Activated B cell treated with CpG ODN at 0.5 μM for 24 hours (primary cell): ENCODE data around the gene HADHA. TPM values are rescaled to one million over a fixed set of nuclear protein-coding genes. Genes with fewer than 3 reads are reported as not detected.
"Not testable (repeated sequence)": the region's sequence is repeated elsewhere in the genome, so short reads cannot be mapped to it uniquely, and the experiment has no call there.

Experiments
- ATAC-seq: fragments of 200-7000 bp; cut with Tn5 transposase; one replicate; pipeline ENCODE4 v1.10.0; 2021; ENCODE audit warnings: low read depth, mild to moderate bottlenecking, moderate library complexity
- CTCF ChIA-PET: fragments of 350-600 bp; sonication (Branson Sonifier 250); formaldehyde crosslinking; loops from one replicate; lab custom pipeline; 2021; ENCODE audit warnings: antibody characterized with exemption; lab: Charles Lee
- POLR2A ChIA-PET: fragments of 350-600 bp; sonication (Branson Sonifier 250); formaldehyde crosslinking; loops from one replicate; lab custom pipeline; 2021; ENCODE audit warnings: antibody characterized with exemption; lab: Charles Lee
- DNase-seq: peaks from one replicate; pipeline ENCODE4 v3.0.0; 2022
- H3K27ac Mint-ChIP-seq: one replicate; pipeline ENCODE4 v1.8.0; 2020; ENCODE audit warnings: mixed read lengths
- H3K27me3 Mint-ChIP-seq: one replicate; pipeline ENCODE4 v1.8.0; 2021; ENCODE audit warnings: mixed read lengths
- H3K36me3 Mint-ChIP-seq: one replicate; pipeline ENCODE4 v1.8.0; 2021; ENCODE audit warnings: low read depth, mixed read lengths
- H3K4me1 Mint-ChIP-seq: one replicate; pipeline ENCODE4 v1.8.0; 2021; ENCODE audit warnings: mixed read lengths
- H3K4me3 Mint-ChIP-seq: one replicate; pipeline ENCODE4 v1.8.0; 2020; ENCODE audit warnings: mild to moderate bottlenecking, mixed read lengths
- H3K9me3 Mint-ChIP-seq: one replicate; pipeline ENCODE4 v1.8.0; 2020; ENCODE audit warnings: mixed read lengths
- intact Hi-C: fragments of 100-400 bp; cut with micrococcal nuclease; formaldehyde crosslinking; loops from one replicate; pipeline ENCODE4 v1.15.1; 2024
- total RNA-seq: library from RNA; stranded (reverse); gene quantifications from 2 replicates; pipeline ENCODE4 v1.2.3, GENCODE V29; 2022
- TF ChIP-seq, protein P1 (sequence below): fragments of 200-600 bp; IDR thresholded peaks from one replicate; pipeline ENCODE4 v1.8.0; 2022; ENCODE audit warnings: antibody characterized with exemption, mild to moderate bottlenecking

The HADHA gene
- total RNA-seq, 1 donor from 2014 or later = 127 TPM

DNA sequence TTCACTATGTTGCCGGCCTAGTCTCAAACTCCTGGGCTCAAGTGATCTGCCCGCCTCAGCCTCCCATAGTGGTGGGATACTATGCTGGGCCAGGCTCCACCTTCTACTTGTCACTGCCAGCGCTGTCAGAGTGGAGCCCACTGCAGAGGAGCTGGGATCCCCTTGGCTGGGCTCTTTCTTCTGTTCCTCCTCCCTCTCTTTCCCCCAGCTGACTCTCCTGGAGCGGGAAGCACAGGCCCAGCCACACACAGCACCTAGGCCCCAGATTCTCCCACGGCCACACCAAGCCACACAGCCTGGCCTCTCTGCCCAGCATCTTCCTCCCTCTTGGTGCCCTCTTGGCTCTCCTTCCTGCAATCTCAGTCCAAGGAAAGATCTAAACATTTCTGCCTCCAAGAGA, 75.2 kb downstream of the HADHA start:
- Mint-ChIP-seq H3K27ac (no peak overlapping the region), H3K27me3 (peaks cover 29% of the 10 kb centered on the region), H3K4me3 (no peak overlapping the region), H3K9me3 (no peaks in the 10 kb centered on the region), H3K36me3 (no peaks in the 10 kb centered on the region), H3K4me1 (peaks cover 13% of the 10 kb centered on the region)
- ChIA-PET CTCF (no interaction called here), POLR2A (no interaction called here)
- TF ChIP-seq, protein P1, sequence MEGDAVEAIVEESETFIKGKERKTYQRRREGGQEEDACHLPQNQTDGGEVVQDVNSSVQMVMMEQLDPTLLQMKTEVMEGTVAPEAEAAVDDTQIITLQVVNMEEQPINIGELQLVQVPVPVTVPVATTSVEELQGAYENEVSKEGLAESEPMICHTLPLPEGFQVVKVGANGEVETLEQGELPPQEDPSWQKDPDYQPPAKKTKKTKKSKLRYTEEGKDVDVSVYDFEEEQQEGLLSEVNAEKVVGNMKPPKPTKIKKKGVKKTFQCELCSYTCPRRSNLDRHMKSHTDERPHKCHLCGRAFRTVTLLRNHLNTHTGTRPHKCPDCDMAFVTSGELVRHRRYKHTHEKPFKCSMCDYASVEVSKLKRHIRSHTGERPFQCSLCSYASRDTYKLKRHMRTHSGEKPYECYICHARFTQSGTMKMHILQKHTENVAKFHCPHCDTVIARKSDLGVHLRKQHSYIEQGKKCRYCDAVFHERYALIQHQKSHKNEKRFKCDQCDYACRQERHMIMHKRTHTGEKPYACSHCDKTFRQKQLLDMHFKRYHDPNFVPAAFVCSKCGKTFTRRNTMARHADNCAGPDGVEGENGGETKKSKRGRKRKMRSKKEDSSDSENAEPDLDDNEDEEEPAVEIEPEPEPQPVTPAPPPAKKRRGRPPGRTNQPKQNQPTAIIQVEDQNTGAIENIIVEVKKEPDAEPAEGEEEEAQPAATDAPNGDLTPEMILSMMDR = no peak
- DNase-seq (no peak), ATAC-seq (no peak)
- intact Hi-C loops = no loop called here

DNA sequence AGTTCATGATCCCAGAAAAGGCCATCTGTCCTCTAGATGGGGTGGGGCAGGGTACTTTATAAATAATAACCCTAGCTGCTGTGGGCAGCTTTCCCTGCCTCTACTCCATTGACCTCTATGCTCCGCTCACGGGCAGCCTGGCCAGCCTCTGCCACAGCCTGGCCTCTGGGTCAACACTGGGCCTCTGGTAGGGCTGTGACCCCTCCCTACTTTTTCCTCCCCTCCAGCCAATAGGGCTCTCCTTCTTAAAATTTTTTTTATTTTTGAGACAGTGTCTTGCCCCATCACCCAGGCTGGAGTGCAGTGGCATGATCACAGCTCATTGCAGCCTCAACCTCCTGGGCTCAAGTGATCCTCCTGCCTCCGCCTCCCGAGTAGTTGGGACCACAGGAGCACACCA, 75.6 kb downstream of the HADHA start:
- intact Hi-C loops = no loop called here
- DNase-seq = no peak
- Mint-ChIP-seq H3K36me3 (no peaks in the 10 kb centered on the region), H3K27ac (no peak overlapping the region), H3K9me3 (no peaks in the 10 kb centered on the region), H3K4me1 (peaks cover 12% of the 10 kb centered on the region), H3K4me3 (no peak overlapping the region), H3K27me3 (peaks cover 28% of the 10 kb centered on the region)
- CTCF ChIA-PET = no interaction called here
- POLR2A ChIA-PET = no interaction called here
- TF ChIP-seq, protein P1 = no peak
- ATAC-seq = no peak

DNA sequence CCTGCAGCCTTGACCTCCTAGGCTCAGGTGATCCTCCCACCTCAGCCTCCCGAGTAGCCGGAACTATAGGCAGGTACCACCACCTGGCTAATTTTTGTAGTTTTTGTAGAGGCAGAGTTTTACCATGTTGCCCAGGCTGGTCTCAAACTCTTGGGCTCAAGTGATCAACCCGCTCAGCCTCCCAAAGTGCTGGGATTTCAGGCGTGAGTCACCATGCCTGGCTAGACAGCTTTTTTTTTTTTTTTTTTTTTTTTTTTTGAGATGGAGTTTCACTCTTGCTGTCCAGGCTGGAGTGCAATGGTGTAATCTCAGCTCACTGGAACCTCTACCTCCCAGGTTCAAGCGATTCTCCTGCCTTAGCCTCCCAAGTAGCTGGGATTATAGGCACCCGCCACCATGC, 77.9 kb downstream of the HADHA start:
- POLR2A ChIA-PET = interaction anchor here (0.7 kb wide), 2 partner anchors 33 to 172 kb away, joined by 11 to 15 read pairs; no protein-coding TSS in a partner anchor
- H3K36me3 Mint-ChIP-seq, CTCF ChIA-PET, intact Hi-C loops, H3K27ac Mint-ChIP-seq, H3K4me1 Mint-ChIP-seq, H3K4me3 Mint-ChIP-seq, DNase-seq, H3K9me3 Mint-ChIP-seq, ATAC-seq: not testable (repeated sequence)
- H3K27me3 Mint-ChIP-seq = peaks cover 20% of the 10 kb centered on the region

DNA sequence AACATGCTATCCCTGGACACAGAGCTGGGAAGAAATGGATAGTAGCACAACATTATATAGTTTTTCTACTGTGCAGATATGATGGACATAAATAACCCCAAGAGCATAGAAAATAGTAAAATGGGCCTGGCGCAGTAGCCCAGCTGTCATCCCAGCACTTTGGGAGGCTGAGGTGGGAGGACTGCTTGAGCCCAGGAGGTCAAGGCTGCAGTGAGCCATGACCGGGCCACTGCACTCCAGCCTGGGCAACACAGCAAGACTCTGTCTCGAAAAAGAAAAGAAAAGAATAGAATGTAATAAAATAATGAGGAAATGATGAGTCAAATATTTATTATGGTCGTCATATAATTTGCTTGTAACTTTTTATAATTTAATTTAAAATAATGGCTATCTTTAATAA, 79.0 kb downstream of the HADHA start:
- TF ChIP-seq, protein P1 = no peak
- intact Hi-C loops = no loop called here
- ChIA-PET CTCF (no interaction called here), POLR2A (no interaction called here)
- Mint-ChIP-seq H3K27ac (no peak overlapping the region), H3K4me1 (no peaks in the 10 kb centered on the region), H3K9me3 (no peaks in the 10 kb centered on the region), H3K27me3 (peaks cover 11% of the 10 kb centered on the region), H3K36me3 (no peaks in the 10 kb centered on the region), H3K4me3 (no peak overlapping the region)
- ATAC-seq = no peak
- DNase-seq = no peak

DNA sequence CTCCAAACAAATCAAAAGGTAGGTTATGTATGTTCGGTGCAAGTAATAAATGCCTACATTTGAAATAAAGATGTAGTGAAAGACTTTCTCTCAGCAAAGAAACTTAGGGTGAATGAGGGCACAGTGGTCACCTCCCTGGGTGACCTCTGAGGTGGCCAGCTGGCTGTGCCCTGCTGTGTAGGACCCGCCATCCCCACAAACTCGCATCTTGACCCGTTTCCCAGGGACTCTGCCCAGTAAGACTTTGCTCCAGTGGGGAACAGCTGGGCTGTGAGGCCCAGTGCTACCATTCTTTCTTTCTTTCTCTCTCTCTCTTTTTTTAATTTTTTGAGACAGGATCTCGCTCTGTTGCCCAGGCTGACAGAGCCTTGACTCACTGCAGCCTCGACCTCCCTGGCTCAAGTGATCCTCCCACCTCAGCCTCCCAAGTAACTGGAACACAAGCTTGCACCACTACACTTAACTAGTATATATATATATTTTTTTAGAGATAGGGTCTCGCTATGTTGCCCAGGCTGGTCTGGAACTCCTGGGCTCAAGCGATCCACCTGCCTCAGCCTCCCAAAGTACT, 79.7 kb downstream of the HADHA start:
- DNase-seq (no peak), ATAC-seq (no peak)
- H3K27ac Mint-ChIP-seq = no peak overlapping the region
- CTCF ChIA-PET = no interaction called here
- no peaks in the 10 kb centered on the region for H3K9me3 Mint-ChIP-seq
- H3K4me3 Mint-ChIP-seq = no peak overlapping the region
- H3K27me3 Mint-ChIP-seq = peaks cover 6% of the 10 kb centered on the region
- no peaks in the 10 kb centered on the region for H3K36me3 Mint-ChIP-seq
- intact Hi-C loops = no loop called here
- no peaks in the 10 kb centered on the region for H3K4me1 Mint-ChIP-seq
- POLR2A ChIA-PET = no interaction called here
- TF ChIP-seq, protein P1 = no peak

DNA sequence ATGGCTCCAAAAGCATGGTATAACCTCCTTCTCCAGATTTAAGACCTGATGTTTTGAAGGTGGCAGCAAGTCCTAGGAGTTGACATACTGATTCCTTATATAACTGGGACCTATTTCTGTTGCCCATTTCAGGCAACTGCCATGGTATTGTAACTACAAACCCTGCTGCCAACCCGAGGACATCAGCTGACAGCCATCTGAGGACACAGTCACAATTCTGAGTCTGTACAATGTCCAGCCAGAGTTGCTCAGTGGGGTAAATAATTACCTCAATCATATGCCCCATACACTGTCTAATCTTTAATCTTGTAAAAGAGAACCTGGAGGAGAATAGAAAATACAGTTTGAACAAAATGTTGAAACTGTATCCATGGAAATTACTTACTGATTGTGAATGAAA, 80.2 kb downstream of the HADHA start:
- ChIA-PET POLR2A (no interaction called here), CTCF (no interaction called here)
- no peak for DNase-seq
- Mint-ChIP-seq H3K4me3 (no peak overlapping the region), H3K27ac (no peak overlapping the region), H3K27me3 (peaks cover 3% of the 10 kb centered on the region), H3K4me1 (no peaks in the 10 kb centered on the region), H3K36me3 (no peaks in the 10 kb centered on the region), H3K9me3 (no peaks in the 10 kb centered on the region)
- ATAC-seq = no peak
- intact Hi-C loops = no loop called here
- TF ChIP-seq, protein P1 = no peak
